IPS-NIHi11 (cell line): ENCODE measurements around the gene CBX6.

Source experiments
- DNase-seq: peaks from one replicate; pipeline ENCODE4 v3.0.0; 2012; ENCODE audit warnings: mixed read lengths, low spot score

CBX6 gene

GRCh38 chr22:38873469-38874411, 1.7 kb upstream of the CBX6 start:
- DNase-seq, result no peak

- peak; percentile 78 for DNase-seq
These were observed 824 bp upstream of the CBX6 start for GRCh38 chr22:38872831-38873248.

- DNase-seq, result no peak
These were observed 450 bp downstream of the CBX6 start for GRCh38 chr22:38871360-38872171.

GRCh38 chr22:38870791-38871359, 1.1 kb downstream of the CBX6 start:
- DNase-seq, result no peak

- peak; percentile 73 for DNase-seq
These were observed 1.7 kb downstream of the CBX6 start for GRCh38 chr22:38870312-38870741.

- no peak for DNase-seq
These were observed 2.4 kb downstream of the CBX6 start for GRCh38 chr22:38869663-38870062.

GRCh38 chr22:38868886-38869381, 3.1 kb downstream of the CBX6 start:
- DNase-seq, result peak; percentile 86

- DNase-seq, result no peak
These were observed 3.7 kb downstream of the CBX6 start for GRCh38 chr22:38868286-38868721.

GRCh38 chr22:38867471-38868285, 4.3 kb downstream of the CBX6 start:
- DNase-seq, result no peak

GRCh38 chr22:38867124-38867455, 4.9 kb downstream of the CBX6 start:
- no peak for DNase-seq

GRCh38 chr22:38866399-38867123, 5.5 kb downstream of the CBX6 start:
- no peak for DNase-seq

GRCh38 chr22:38866024-38866398, 6.0 kb downstream of the CBX6 start:
- no peak for DNase-seq

GRCh38 chr22:38865201-38866023, 6.6 kb downstream of the CBX6 start:
- no peak for DNase-seq

GRCh38 chr22:38864361-38865191, 7.4 kb downstream of the CBX6 start:
- DNase-seq, result no peak

GRCh38 chr22:38863531-38864131, 8.4 kb downstream of the CBX6 start:
- no peak for DNase-seq

- DNase-seq, result no peak
These were observed 9.4 kb downstream of the CBX6 start for GRCh38 chr22:38862375-38863329.

GRCh38 chr22:38861927-38862326, 10.1 kb downstream of the CBX6 start:
- no peak for DNase-seq
